ENCODE data around the gene TRAF6. TPM values are rescaled to one million over a fixed set of nuclear protein-coding genes. Genes with fewer than 3 reads are reported as not detected.

TRAF6 gene
- polyA plus RNA-seq, 10 donors = 14.2 to 23.1 (median 17.6) TPM

GRCh38 chr11:36462321-36462720 is 47.8 kb downstream of the TRAF6 start:
- no peak for DNase-seq

GRCh38 chr11:36460220-36460619 is 49.9 kb downstream of the TRAF6 start:
- DNase-seq = no peak

GRCh38 chr11:36459046-36459445 is 51.0 kb downstream of the TRAF6 start:
- no peak for DNase-seq

GRCh38 chr11:36458129-36458915 is 51.8 kb downstream of the TRAF6 start:
- no peak for DNase-seq

- no peak for DNase-seq
These were observed 53.9 kb downstream of the TRAF6 start for GRCh38 chr11:36456156-36456555.

GRCh38 chr11:36455658-36456111 is 54.4 kb downstream of the TRAF6 start:
- peak; percentile 55 to 96 (median 85) for DNase-seq

- DNase-seq = no peak
These were observed 55.0 kb downstream of the TRAF6 start for GRCh38 chr11:36454941-36455631.

GRCh38 chr11:36454551-36454940 is 55.5 kb downstream of the TRAF6 start:
- no peak for DNase-seq

- no peak for DNase-seq
These were observed 56.4 kb downstream of the TRAF6 start for GRCh38 chr11:36453678-36454077.

GRCh38 chr11:36452961-36453360 is 57.1 kb downstream of the TRAF6 start:
- no peak for DNase-seq

- DNase-seq = no peak
These were observed 57.7 kb downstream of the TRAF6 start for GRCh38 chr11:36452236-36452940.

- DNase-seq = no peak
These were observed 58.4 kb downstream of the TRAF6 start for GRCh38 chr11:36451681-36452080.

GRCh38 chr11:36451045-36451444 is 59.0 kb downstream of the TRAF6 start:
- DNase-seq = no peak

- DNase-seq = no peak
These were observed 59.9 kb downstream of the TRAF6 start for GRCh38 chr11:36450110-36450572.

GRCh38 chr11:36449561-36450096 is 60.4 kb downstream of the TRAF6 start:
- no peak for DNase-seq

GRCh38 chr11:36447947-36448346 is 62.1 kb downstream of the TRAF6 start:
- no peak for DNase-seq

GRCh38 chr11:36447514-36447913 is 62.6 kb downstream of the TRAF6 start:
- DNase-seq = no peak

GRCh38 chr11:36446135-36446534 is 63.9 kb downstream of the TRAF6 start:
- no peak for DNase-seq

GRCh38 chr11:36443661-36444060 is 66.4 kb downstream of the TRAF6 start:
- no peak for DNase-seq

GRCh38 chr11:36441610-36442208 is 68.4 kb downstream of the TRAF6 start:
- DNase-seq = no peak

GRCh38 chr11:36438126-36438525 is 71.9 kb downstream of the TRAF6 start:
- DNase-seq = no peak

- DNase-seq = no peak
These were observed 72.7 kb downstream of the TRAF6 start for GRCh38 chr11:36437413-36437812.
